Endothelial cell of umbilical vein (primary cell): ENCODE measurements around the gene SLC12A5. TPM values are rescaled to one million over a fixed set of nuclear protein-coding genes. Genes with fewer than 3 reads are reported as not detected.

ENCODE experiments used
- BruUV-seq: library from RNA; stranded (reverse); fragments of 400-500 nt; replicated peaks from 2 replicates; lab custom pipeline; 2021; lab: Mats Ljungman, UMichigan
- CTCF ChIA-PET: fragments of 300-600, 350-600 bp; sonication (Branson Sonifier 250); formaldehyde crosslinking; loops from one replicate; lab custom pipeline; 2021; ENCODE audit warnings: antibody characterized with exemption, inconsistent platforms; lab: Charles Lee
- POLR2A ChIA-PET: fragments of 300-600, 350-600 bp; sonication (Branson Sonifier 250); formaldehyde crosslinking; loops from one replicate; lab custom pipeline; 2021; ENCODE audit warnings: antibody characterized with exemption, inconsistent platforms; lab: Charles Lee
- DNase-seq: peaks from one replicate; pipeline ENCODE4 v3.0.0-alpha.2; 2011; ENCODE audit warnings: low read depth, low spot score
- FAIRE-seq: peaks from 2 replicates; lab custom pipeline; 2011; peaks lifted over from hg19 to GRCh38; lab: Jason Lieb, UNC
- H2AFZ ChIP-seq: 2 replicates; pipeline ENCODE4 v1.6.0; 2012; ENCODE audit warnings: low read depth, low read length, control low read depth, inconsistent platforms
- H3K27ac ChIP-seq: 2 replicates; pipeline ENCODE4 v1.5.1; 2011; ENCODE audit warnings: low read depth, mild to moderate bottlenecking, control low read depth, low read length, moderate library complexity; ENCODE audit not compliant: insufficient read depth
- H3K27me3 ChIP-seq, 2 experiments: 2 replicates each; pipeline versions ENCODE4 v1.6.0 to v1.6.1; 2011; ENCODE audit warnings: low read length in 2 of 2, mixed read lengths in 1 of 2; ENCODE audit not compliant: control insufficient read depth in 2 of 2, insufficient read depth in 2 of 2
- H3K36me3 ChIP-seq, 2 experiments: 2 replicates in 1 of 2; 3 replicates in 1 of 2; pipeline ENCODE4 v1.5.1; 2011; ENCODE audit warnings: low read length in 2 of 2, mild to moderate bottlenecking in 1 of 2, moderate library complexity in 1 of 2; ENCODE audit not compliant: control insufficient read depth in 2 of 2, insufficient read depth in 2 of 2; ENCODE audit errors: extremely low read depth in 1 of 2
- H3K4me1 ChIP-seq: 3 replicates; pipeline ENCODE4 v1.5.1; 2011; ENCODE audit warnings: mild to moderate bottlenecking, low read length; ENCODE audit not compliant: control insufficient read depth, insufficient read depth; ENCODE audit errors: extremely low read depth
- H3K4me2 ChIP-seq: 2 replicates; pipeline ENCODE4 v1.6.1; 2011; ENCODE audit warnings: low read length, control low read depth, mixed read lengths; ENCODE audit not compliant: insufficient read depth
- H3K4me3 ChIP-seq, 3 experiments: fragments of 200-600 bp in 1 of 3; sonication (generic), shearing (Covaris generic) in 1 of 3; replicated peaks in 1 of 3; 2 replicates each; pipeline ENCODE4 v1.5.1; 2011 to 2016; ENCODE audit warnings: control low read depth in 3 of 3, low read length in 3 of 3, mild to moderate bottlenecking in 2 of 3, inconsistent platforms in 1 of 3, low read depth in 1 of 3, moderate library complexity in 1 of 3; ENCODE audit not compliant: insufficient read depth in 1 of 3
- H3K79me2 ChIP-seq: 2 replicates; pipeline ENCODE4 v1.6.0; 2012; ENCODE audit warnings: low read length, inconsistent platforms; ENCODE audit not compliant: control insufficient read depth, insufficient read depth
- H3K9ac ChIP-seq: replicated peaks from 2 replicates; pipeline ENCODE3; 2011; ENCODE audit warnings: low read length, control low read depth; ENCODE audit not compliant: insufficient read depth; ENCODE audit errors: extremely low read depth
- H3K9me1 ChIP-seq: replicated peaks from 3 replicates; pipeline ENCODE4 v1.6.0; 2011; ENCODE audit warnings: mild to moderate bottlenecking, low read length; ENCODE audit not compliant: control insufficient read depth, insufficient read depth; ENCODE audit errors: extremely low read depth
- H3K9me3 ChIP-seq: replicated peaks from 2 replicates; pipeline ENCODE4 v1.5.1; 2012; ENCODE audit warnings: low read length, inconsistent platforms; ENCODE audit not compliant: control insufficient read depth, insufficient read depth
- H4K20me1 ChIP-seq: replicated peaks from 2 replicates; pipeline ENCODE3; 2011; ENCODE audit warnings: mild to moderate bottlenecking, low read length; ENCODE audit not compliant: control insufficient read depth, insufficient read depth; ENCODE audit errors: extremely low read depth
- FOS ChIP-seq: IDR thresholded peaks from 2 replicates; pipeline ENCODE4 v1.6.1; 2011; ENCODE audit warnings: mild to moderate bottlenecking, low read length, moderate library complexity, borderline replicate concordance; ENCODE audit not compliant: insufficient read depth
- JUN ChIP-seq: IDR thresholded peaks from 2 replicates; pipeline ENCODE4 v1.6.1; 2011; ENCODE audit warnings: borderline replicate concordance, low read depth; ENCODE audit not compliant: insufficient read length, insufficient read depth
- MYC ChIP-seq: IDR thresholded peaks from one replicate; pipeline ENCODE4 v1.6.1; 2011; ENCODE audit warnings: mild to moderate bottlenecking, low read depth, low read length
- dilution Hi-C: fragments of 300-500 bp; cut with MboI; formaldehyde crosslinking; loops from one replicate; pipeline ENCODE4 v1.15.0; 2019; ENCODE audit warnings: low sequenced_read_pairs; ENCODE audit not compliant: extremely low pct_ligation_motif_present
- intact Hi-C: fragments of 100-400 bp; cut with micrococcal nuclease; formaldehyde crosslinking; loops from one replicate; pipeline ENCODE4 v1.10.0; 2022
- polyA plus RNA-seq, 4 experiments: library from polyadenylated mRNA; depleted of rRNA in 3 of 4; stranded (reverse) in 3 of 4; unstranded in 1 of 4; fragments of >200 nt; gene quantifications; 2 replicates each; pipeline versions ENCODE4 v1.2.1 to v1.2.3, GENCODE V29; 2011 to 2012; ENCODE audit warnings: missing spikeins in 1 of 4
- total RNA-seq: library from RNA; stranded (reverse); gene quantifications from 2 replicates; pipeline ENCODE4 v1.2.3, GENCODE V29; 2021
- TF ChIP-seq, protein P1 (sequence below), 2 donors: IDR thresholded peaks; 1 replicate in 1 of 2; 2 replicates in 1 of 2; pipeline ENCODE4 v1.5.1; 2011; ENCODE audit warnings: low read length in 2 of 2, mild to moderate bottlenecking in 2 of 2, moderate library complexity in 2 of 2, control low read depth in 1 of 2, inconsistent platforms in 1 of 2, low read depth in 1 of 2; ENCODE audit not compliant: insufficient read depth in 1 of 2; ENCODE audit errors: extremely low read depth in 1 of 2

SLC12A5 gene
- total and polyA plus RNA-seq, 2 donors (not counting 3 experiments of a cell fraction or from before 2014, with no cell fraction given) = 1.6 to 2.3 TPM

DNA sequence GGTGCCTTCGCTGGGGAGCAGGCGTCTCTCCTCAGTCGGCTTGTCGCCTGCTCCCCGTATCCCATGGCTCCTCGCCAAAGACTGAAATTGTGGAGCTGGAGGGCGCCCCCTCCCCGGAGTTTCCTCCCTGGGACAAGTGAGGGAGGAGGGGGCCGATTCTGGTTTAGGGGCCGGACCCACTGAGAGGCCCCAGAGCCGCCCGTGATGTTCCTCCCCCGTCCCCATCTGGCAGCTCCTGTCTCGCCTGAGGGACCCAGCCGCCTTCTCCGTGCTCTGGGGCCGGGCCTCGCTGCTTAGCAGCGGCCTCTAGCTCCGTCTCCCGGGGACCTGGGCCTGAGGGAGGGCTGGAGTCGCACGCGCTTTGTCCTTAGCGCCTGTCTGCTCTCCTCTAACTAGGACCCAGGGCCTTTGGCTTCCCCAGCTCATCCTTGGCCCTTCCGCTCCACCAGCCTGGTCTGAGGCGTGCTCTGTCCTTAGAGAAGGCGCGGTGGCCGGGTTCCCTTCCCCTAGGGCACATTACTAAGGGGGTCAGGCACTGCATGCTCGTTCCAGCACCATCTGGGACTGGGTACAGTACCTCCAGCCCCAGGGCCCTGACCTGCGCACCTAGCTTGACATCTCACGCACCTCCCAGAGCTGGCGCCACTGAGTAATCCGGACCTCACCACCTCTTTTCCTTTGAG, 29.7 kb downstream of the SLC12A5 start:
- peaks cover 2 to 23% of the 10 kb centered on the region in 2 experiments for H3K27me3 ChIP-seq
- no peak overlapping the region for H3K4me2 ChIP-seq
- no TSS peak for BruUV-seq
- no peaks in the 10 kb centered on the region for H4K20me1 ChIP-seq
- no peak for FAIRE-seq
- DNase-seq = no peak
- H3K4me3 ChIP-seq = no peak overlapping the region
- ChIA-PET POLR2A (no interaction called here), CTCF (interaction anchor here (0.7 to 3.0 kb wide), 24 partner anchors 7 to 290 kb away, joined by 3 to 27 read pairs (median 6); partner anchors contain the start of gene SLC12A5)
- no peaks in the 10 kb centered on the region for H3K9me1 ChIP-seq
- H3K27ac ChIP-seq = no peak overlapping the region
- dilution Hi-C loops = no loop called here
- H3K4me1 ChIP-seq = peaks cover 27% of the 10 kb centered on the region
- no peaks in the 10 kb centered on the region for H3K79me2 ChIP-seq
- TF ChIP-seq FOS (no peak), MYC (no peak), JUN (no peak)
- TF ChIP-seq, protein P1, sequence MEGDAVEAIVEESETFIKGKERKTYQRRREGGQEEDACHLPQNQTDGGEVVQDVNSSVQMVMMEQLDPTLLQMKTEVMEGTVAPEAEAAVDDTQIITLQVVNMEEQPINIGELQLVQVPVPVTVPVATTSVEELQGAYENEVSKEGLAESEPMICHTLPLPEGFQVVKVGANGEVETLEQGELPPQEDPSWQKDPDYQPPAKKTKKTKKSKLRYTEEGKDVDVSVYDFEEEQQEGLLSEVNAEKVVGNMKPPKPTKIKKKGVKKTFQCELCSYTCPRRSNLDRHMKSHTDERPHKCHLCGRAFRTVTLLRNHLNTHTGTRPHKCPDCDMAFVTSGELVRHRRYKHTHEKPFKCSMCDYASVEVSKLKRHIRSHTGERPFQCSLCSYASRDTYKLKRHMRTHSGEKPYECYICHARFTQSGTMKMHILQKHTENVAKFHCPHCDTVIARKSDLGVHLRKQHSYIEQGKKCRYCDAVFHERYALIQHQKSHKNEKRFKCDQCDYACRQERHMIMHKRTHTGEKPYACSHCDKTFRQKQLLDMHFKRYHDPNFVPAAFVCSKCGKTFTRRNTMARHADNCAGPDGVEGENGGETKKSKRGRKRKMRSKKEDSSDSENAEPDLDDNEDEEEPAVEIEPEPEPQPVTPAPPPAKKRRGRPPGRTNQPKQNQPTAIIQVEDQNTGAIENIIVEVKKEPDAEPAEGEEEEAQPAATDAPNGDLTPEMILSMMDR (IDR thresholded peaks at IDR 0.05; ENCODE audit: extremely low read depth in 1 of 2, insufficient read depth in 1 of 2, low read depth in 1 of 2, low read length in 2 of 2) = no peak
- H3K9me3 ChIP-seq = no peaks in the 10 kb centered on the region
- intact Hi-C loops = loop anchor here (5.0 kb wide), 1 partner anchor 36 kb away; no protein-coding TSS in a partner anchor
- no peak overlapping the region for H3K9ac ChIP-seq
- peaks cover 2 to 10% of the 10 kb centered on the region in 2 experiments for H3K36me3 ChIP-seq
- no peak overlapping the region for H2AFZ ChIP-seq
